Fibroblast of gingiva (primary cell): ENCODE data around the gene EEF1AKMT1.

ENCODE experiments used
- DNase-seq: peaks from one replicate; pipeline ENCODE4 v3.0.0-alpha.2; 2011; ENCODE audit warnings: low read depth

The EEF1AKMT1 gene

DNA sequence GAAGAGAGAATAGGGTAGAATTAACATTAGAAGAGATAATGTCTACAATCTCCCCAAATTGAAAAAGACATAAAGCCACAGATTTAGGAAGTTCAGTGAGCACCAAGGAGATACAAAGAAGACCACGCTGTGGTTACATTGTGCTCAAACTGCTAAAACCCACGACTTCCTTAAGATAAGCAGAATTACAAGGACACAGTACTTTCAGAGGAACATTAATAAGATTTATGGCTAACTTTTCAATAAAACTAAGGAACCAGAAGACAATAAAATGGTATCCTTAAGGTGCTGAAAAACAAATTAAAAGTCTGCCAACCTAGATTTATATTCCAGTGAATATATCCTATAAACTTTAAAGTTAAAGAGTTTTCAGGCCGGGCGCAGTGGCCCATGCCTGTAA lies 77.7 kb downstream of the EEF1AKMT1 start:
- DNase-seq, result no peak

DNA sequence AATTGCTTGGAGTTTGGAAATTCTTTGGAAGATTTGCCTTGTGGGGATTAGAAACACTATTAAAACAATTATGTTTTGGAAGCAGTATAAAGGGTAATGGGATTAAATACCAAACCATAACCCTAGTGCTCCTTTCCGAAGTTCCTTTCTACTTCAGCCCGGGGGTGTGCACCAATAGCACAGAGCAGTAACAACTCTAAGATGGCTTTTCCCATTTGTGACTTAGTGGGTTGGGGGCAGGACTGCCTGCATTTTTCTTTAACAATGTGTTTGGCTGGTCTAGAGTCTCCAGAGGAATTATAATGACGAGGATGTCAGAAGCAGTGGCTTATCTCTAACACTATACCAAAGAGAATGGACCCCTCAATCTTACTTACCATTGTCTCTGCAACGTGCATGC lies 82.1 kb downstream of the EEF1AKMT1 start:
- DNase-seq, result no peak

DNA sequence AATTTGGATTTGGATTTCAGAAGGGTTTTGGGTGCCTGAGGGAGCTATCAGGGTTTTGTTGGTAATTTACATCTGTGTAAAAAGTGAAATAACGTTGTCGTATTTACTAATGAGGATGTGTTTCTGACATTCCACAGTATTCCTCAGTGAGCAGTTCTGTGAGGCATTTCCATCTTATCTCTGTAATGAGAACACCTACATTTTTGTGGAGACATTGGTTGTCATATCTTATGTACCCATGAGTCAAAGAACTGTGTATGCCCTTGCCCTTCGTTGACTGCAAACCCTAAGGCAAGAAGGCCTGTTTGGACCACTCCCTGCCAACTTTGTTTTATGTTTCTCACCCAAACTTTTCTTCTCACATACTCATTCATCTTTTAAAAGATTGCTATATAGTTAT lies 84.5 kb downstream of the EEF1AKMT1 start:
- no peak for DNase-seq

DNA sequence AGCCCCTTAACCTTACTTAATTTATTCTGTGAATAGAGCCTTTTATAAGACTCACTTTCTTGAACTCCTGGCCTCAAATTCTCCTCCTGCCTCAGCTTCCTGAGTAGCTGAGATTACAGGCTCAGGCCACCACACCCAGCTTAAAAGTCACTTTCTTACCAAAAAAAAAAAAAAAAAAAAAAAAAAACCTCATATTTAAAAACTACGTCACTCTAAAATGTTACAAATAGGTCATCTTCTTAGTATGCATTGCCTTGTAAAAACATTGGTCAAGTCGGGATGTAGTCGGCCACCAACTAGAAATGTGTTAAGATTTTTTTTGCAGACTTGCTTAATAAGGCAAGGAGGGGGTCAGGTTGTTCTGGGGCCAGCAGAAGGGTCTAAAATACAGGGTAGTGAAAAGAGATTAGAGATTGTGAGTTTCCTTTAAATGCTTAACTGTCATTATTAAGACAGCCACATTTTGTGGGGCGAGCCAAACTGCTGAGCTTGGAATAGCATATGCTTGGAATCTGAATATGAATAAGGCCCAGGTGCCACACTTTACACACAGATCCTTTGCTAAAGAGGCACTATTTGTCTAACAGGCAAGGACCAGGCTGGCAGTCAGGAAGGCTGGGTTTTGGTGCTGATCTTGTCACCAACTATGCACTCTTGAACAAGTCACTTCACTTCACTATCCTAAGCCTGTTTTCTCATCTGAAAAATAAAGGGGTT lies 86.7 kb downstream of the EEF1AKMT1 start:
- DNase-seq, result no peak

- no peak for DNase-seq
These were observed 87.6 kb downstream of the EEF1AKMT1 start for GRCh38 chr13:20686167-20686566.

- DNase-seq, result no peak
These were observed 88.7 kb downstream of the EEF1AKMT1 start for GRCh38 chr13:20685092-20685491.

DNA sequence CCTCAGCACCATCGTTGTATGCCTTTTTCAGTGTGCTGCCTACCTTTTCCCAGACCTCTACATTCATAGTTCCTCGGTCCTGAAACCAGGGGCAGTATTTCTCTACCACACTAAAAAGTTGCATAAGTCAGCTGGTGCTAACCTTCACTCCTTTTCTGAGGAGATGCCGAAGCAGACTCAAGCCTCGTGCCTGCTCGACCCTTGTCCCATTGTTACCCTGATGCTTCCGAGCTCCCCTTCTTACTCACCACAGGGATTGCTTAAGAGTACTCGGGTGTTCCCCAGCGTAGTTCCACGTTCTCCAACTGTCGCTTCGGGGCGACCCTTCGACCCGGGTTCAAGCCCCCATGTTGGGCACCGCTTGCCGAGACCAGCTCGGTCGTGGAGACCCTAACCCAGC lies 89.2 kb downstream of the EEF1AKMT1 start:
- DNase-seq, result peak; percentile 41

GRCh38 chr13:20684041-20684440 lies 89.7 kb downstream of the EEF1AKMT1 start:
- DNase-seq, result no peak

GRCh38 chr13:20682061-20682460 lies 91.7 kb downstream of the EEF1AKMT1 start:
- no peak for DNase-seq

GRCh38 chr13:20681481-20681880 lies 92.3 kb downstream of the EEF1AKMT1 start:
- DNase-seq, result peak; percentile 85

- DNase-seq, result no peak
These were observed 93.2 kb downstream of the EEF1AKMT1 start for GRCh38 chr13:20680416-20681080.

- DNase-seq, result no peak
These were observed 93.9 kb downstream of the EEF1AKMT1 start for GRCh38 chr13:20679879-20680278.
